8988T (cell line): ENCODE measurements around the gene DNAJC16.
A peak's percentile ranks its signal among the peaks of the same experiment; 100 is the strongest.
"Not testable (repeated sequence)": the region's sequence is repeated elsewhere in the genome, so short reads cannot be mapped to it uniquely, and the experiment has no call there.

Experiments
- DNase-seq: peaks from one replicate; pipeline ENCODE4 v3.0.0; 2011

DNAJC16 gene

GRCh38 chr1:15526490-15527339, at the start of gene DNAJC16:
DNAJC16 (plus strand) TSS chr1:15526848; CDS start chr1:15529106, 2,258 bp downstream.
- DNase-seq = peak; percentile 62

- no peak for DNase-seq
These were observed 49.7 kb upstream of the DNAJC16 start for GRCh38 chr1:15476927-15477326.

GRCh38 chr1:15477646-15478212, 48.9 kb upstream of the DNAJC16 start:
- DNase-seq = no peak

GRCh38 chr1:15479654-15480347, 46.8 kb upstream of the DNAJC16 start:
- no peak for DNase-seq

- DNase-seq = not testable (repeated sequence)
These were observed 44.2 kb upstream of the DNAJC16 start for GRCh38 chr1:15482455-15482854.

- not testable (repeated sequence) for DNase-seq
These were observed 43.6 kb upstream of the DNAJC16 start for GRCh38 chr1:15482983-15483543.

GRCh38 chr1:15483971-15484370, 42.7 kb upstream of the DNAJC16 start:
- DNase-seq = no peak

- not testable (repeated sequence) for DNase-seq
These were observed 42.2 kb upstream of the DNAJC16 start for GRCh38 chr1:15484443-15484842.

- no peak for DNase-seq
These were observed 41.0 kb upstream of the DNAJC16 start for GRCh38 chr1:15485636-15486035.

GRCh38 chr1:15486844-15487610, 39.6 kb upstream of the DNAJC16 start:
- not testable (repeated sequence) for DNase-seq

GRCh38 chr1:15488371-15488770, 38.3 kb upstream of the DNAJC16 start:
- no peak for DNase-seq

GRCh38 chr1:15489052-15489736, 37.5 kb upstream of the DNAJC16 start:
- no peak for DNase-seq

GRCh38 chr1:15491010-15491409, 35.6 kb upstream of the DNAJC16 start:
- DNase-seq = not testable (repeated sequence)

- DNase-seq = no peak
These were observed 34.1 kb upstream of the DNAJC16 start for GRCh38 chr1:15492596-15492995.

- no peak for DNase-seq
These were observed 32.7 kb upstream of the DNAJC16 start for GRCh38 chr1:15493869-15494390.

- DNase-seq = no peak
These were observed 26.2 kb upstream of the DNAJC16 start for GRCh38 chr1:15500184-15501178.

- peak; percentile 53 for DNase-seq
These were observed 25.2 kb upstream of the DNAJC16 start for GRCh38 chr1:15501208-15502032.

- no peak for DNase-seq
These were observed 22.2 kb upstream of the DNAJC16 start for GRCh38 chr1:15504436-15504835.

GRCh38 chr1:15506831-15507230, 19.8 kb upstream of the DNAJC16 start:
- DNase-seq = no peak
